HEK293 (cell line): ENCODE results near the gene ZNF668.

ENCODE experiments used
- GLIS1 ChIP-seq: fragments of 450-650 bp; formaldehyde crosslinking; IDR thresholded peaks from 2 replicates; pipeline ENCODE4 v1.5.1; 2016; ENCODE audit warnings: missing biosample characterization, missing genetic modification characterization
- GLIS2 ChIP-seq: fragments of 450-650 bp; formaldehyde crosslinking; IDR thresholded peaks from 2 replicates; pipeline ENCODE4 v1.5.1; 2016; ENCODE audit warnings: missing biosample characterization, missing genetic modification characterization
- KLF10 ChIP-seq: fragments of 450-650 bp; IDR thresholded peaks from 2 replicates; pipeline ENCODE4 v1.5.1; 2018; ENCODE audit warnings: missing biosample characterization, mild to moderate bottlenecking, missing genetic modification characterization
- KLF16 ChIP-seq: fragments of 450-650 bp; formaldehyde crosslinking; IDR thresholded peaks from 2 replicates; pipeline ENCODE4 v1.5.1; 2017; ENCODE audit warnings: missing biosample characterization, missing genetic modification characterization
- KLF17 ChIP-seq: fragments of 450-650 bp; formaldehyde crosslinking; IDR thresholded peaks from 2 replicates; pipeline ENCODE4 v1.5.1; 2016; ENCODE audit warnings: missing biosample characterization, missing genetic modification characterization
- KLF8 ChIP-seq: fragments of 450-650 bp; formaldehyde crosslinking; IDR thresholded peaks from 2 replicates; pipeline ENCODE4 v1.5.1; 2016; ENCODE audit warnings: missing biosample characterization, missing genetic modification characterization
- KLF9 ChIP-seq: fragments of 450-650 bp; formaldehyde crosslinking; IDR thresholded peaks from 2 replicates; pipeline ENCODE4 v1.5.1; 2016; ENCODE audit warnings: missing biosample characterization, missing genetic modification characterization, low read depth
- MEIS1 ChIP-seq: sonication (generic); formaldehyde crosslinking; IDR thresholded peaks from 2 replicates; pipeline ENCODE4 v1.8.1; 2022; ENCODE audit warnings: missing genetic modification reagents, mild to moderate bottlenecking, borderline replicate concordance
- OVOL3 ChIP-seq: fragments of 450-650 bp; formaldehyde crosslinking; IDR thresholded peaks from 2 replicates; pipeline ENCODE4 v1.5.1; 2016; ENCODE audit warnings: missing biosample characterization, missing genetic modification characterization
- REST ChIP-seq: fragments of 450-650 bp; formaldehyde crosslinking; IDR thresholded peaks from 2 replicates; pipeline ENCODE4 v1.5.1; 2016; ENCODE audit warnings: missing biosample characterization, missing genetic modification characterization
- YY2 ChIP-seq: fragments of 450-650 bp; formaldehyde crosslinking; IDR thresholded peaks from 2 replicates; pipeline ENCODE4 v1.5.1; 2016; ENCODE audit warnings: missing biosample characterization, missing genetic modification characterization
- ZBTB11 ChIP-seq: fragments of 450-650 bp; formaldehyde crosslinking; conservative IDR thresholded peaks from 2 replicates; pipeline ENCODE4 v1.5.1; 2016; ENCODE audit warnings: low read depth, missing biosample characterization, missing genetic modification characterization
- ZBTB26 ChIP-seq: fragments of 450-650 bp; formaldehyde crosslinking; optimal IDR thresholded peaks from 2 replicates; pipeline ENCODE3; 2016; ENCODE audit warnings: missing biosample characterization, mild to moderate bottlenecking, missing genetic modification characterization
- ZBTB6 ChIP-seq: fragments of 450-650 bp; formaldehyde crosslinking; IDR thresholded peaks from 2 replicates; pipeline ENCODE4 v1.5.1; 2017; ENCODE audit warnings: missing biosample characterization, missing genetic modification characterization
- ZBTB8A ChIP-seq: fragments of 450-650 bp; formaldehyde crosslinking; IDR thresholded peaks from 2 replicates; pipeline ENCODE4 v1.5.1; 2016; ENCODE audit warnings: missing biosample characterization, missing genetic modification characterization
- ZFHX2 ChIP-seq: fragments of 450-650 bp; formaldehyde crosslinking; conservative IDR thresholded peaks from 2 replicates; pipeline ENCODE4 v1.5.1; 2016; ENCODE audit warnings: missing biosample characterization, missing genetic modification characterization
- ZIC2 ChIP-seq: fragments of 450-650 bp; formaldehyde crosslinking; IDR thresholded peaks from 2 replicates; pipeline ENCODE4 v1.5.1; 2016; ENCODE audit warnings: missing biosample characterization, missing genetic modification characterization
- ZNF140 ChIP-seq: fragments of 450-650 bp; formaldehyde crosslinking; IDR thresholded peaks from 2 replicates; pipeline ENCODE4 v1.5.1; 2016; ENCODE audit warnings: missing biosample characterization, missing genetic modification characterization
- ZNF18 ChIP-seq: fragments of 450-650 bp; formaldehyde crosslinking; IDR thresholded peaks from 2 replicates; pipeline ENCODE4 v1.5.1; 2016; ENCODE audit warnings: missing biosample characterization, missing genetic modification characterization
- ZNF558 ChIP-seq: fragments of 450-650 bp; formaldehyde crosslinking; IDR thresholded peaks from 2 replicates; pipeline ENCODE4 v1.5.1; 2016; ENCODE audit warnings: missing biosample characterization, missing genetic modification characterization
- ZNF600 ChIP-seq: fragments of 450-650 bp; formaldehyde crosslinking; IDR thresholded peaks from 2 replicates; pipeline ENCODE4 v1.5.1; 2016; ENCODE audit warnings: missing biosample characterization, missing genetic modification characterization
- ZNF629 ChIP-seq: fragments of 450-650 bp; formaldehyde crosslinking; IDR thresholded peaks from 2 replicates; pipeline ENCODE4 v1.5.1; 2017; ENCODE audit warnings: missing biosample characterization, missing genetic modification characterization
- ZNF654 ChIP-seq: fragments of 450-650 bp; formaldehyde crosslinking; IDR thresholded peaks from 2 replicates; pipeline ENCODE4 v1.5.1; 2016; ENCODE audit warnings: low read depth, missing biosample characterization, missing genetic modification characterization
- ZNF76 ChIP-seq: fragments of 450-650 bp; formaldehyde crosslinking; IDR thresholded peaks from 2 replicates; pipeline ENCODE4; 2016; ENCODE audit warnings: low read depth, missing biosample characterization, missing genetic modification characterization, borderline replicate concordance
- ZSCAN30 ChIP-seq: fragments of 450-650 bp; IDR thresholded peaks from 2 replicates; pipeline ENCODE4 v1.5.1; 2018; ENCODE audit warnings: missing biosample characterization, mild to moderate bottlenecking, missing genetic modification characterization, moderate library complexity
- ZXDB ChIP-seq: fragments of 450-650 bp; formaldehyde crosslinking; IDR thresholded peaks from 2 replicates; pipeline ENCODE4 v1.5.1; 2016; ENCODE audit warnings: missing biosample characterization, missing genetic modification characterization

The ZNF668 gene

GRCh38 chr16:31117384-31118222 is 43.6 kb upstream of the ZNF668 start, which contains the start of gene KAT8 (continued):
- TF ChIP-seq ZBTB11 (peak; percentile 88), OVOL3 (tag by site-specific recombination) (no peak), ZNF18 (tag by site-specific recombination) (peak; percentile 52; the same call in 1 of the 2 replicates), ZXDB (tag by site-specific recombination) (peak; percentile 70), ZIC2 (tag by site-specific recombination) (no peak), ZNF76 (tag by site-specific recombination) (peak; percentile 21; the same call in 1 of the 2 replicates), ZBTB8A (tag by site-specific recombination) (peak; percentile 78), REST (tag by site-specific recombination) (peak; percentile 75), ZNF654 (tag by site-specific recombination) (peak; percentile 37), ZBTB6 (tag by site-specific recombination) (no peak), KLF16 (peak; percentile 37; the same call in 1 of the 2 replicates), ZNF629 (tag by site-specific recombination) (peak; percentile 98), ZSCAN30 (tag by site-specific recombination) (peak; percentile 53; the same call in 1 of the 2 replicates), ZNF600 (no peak), ZFHX2 (tag by site-specific recombination) (peak; percentile 60), GLIS1 (tag by site-specific recombination) (peak; percentile 32; the same call in 1 of the 2 replicates), ZNF140 (peak; percentile 41; the same call in 1 of the 2 replicates), KLF17 (tag by site-specific recombination) (no peak), MEIS1 (no peak), ZNF558 (tag by site-specific recombination) (peak; percentile 83), GLIS2 (tag by site-specific recombination) (peak; percentile 82; the same call in 1 of the 2 replicates), YY2 (tag by site-specific recombination) (peak; percentile 96), KLF9 (tag by site-specific recombination) (peak; percentile 64), ZBTB26 (peak; percentile 64), KLF10 (tag by site-specific recombination) (peak; percentile 60; the same call in 1 of the 2 replicates), KLF8 (peak; percentile 64)
